Right lobe of liver (tissue), 6 donors: ENCODE data around the gene P4HA2. TPM values are rescaled to one million over a fixed set of nuclear protein-coding genes. Genes with fewer than 3 reads are reported as not detected.
A peak's percentile ranks its signal among the peaks of the same experiment; 100 is the strongest.

Source experiments
- ATAC-seq, 4 donors: fragments of 200-7000 bp; cut with Tn5 transposase; one replicate each; pipeline ENCODE4 v1.9.1; 2020; ENCODE audit warnings: mild to moderate bottlenecking in 4 of 4, moderate library complexity in 4 of 4
- DNase-seq, 3 donors: peaks; one replicate each; pipeline ENCODE4 v3.0.0-alpha.2; 2020
- H3K27ac ChIP-seq, 3 donors: fragments of 200-600 bp; one replicate each; pipeline ENCODE4 v1.8.0; 2022
- H3K27me3 ChIP-seq, 2 donors: fragments of 200-600 bp; one replicate each; pipeline ENCODE4 v1.8.0; 2022
- H3K36me3 ChIP-seq, 4 donors: fragments of 200-600 bp; sonication (generic) in 1 of 4; one replicate each; pipeline versions ENCODE4 v1.5.1 to v1.8.0; 2017 to 2022; ENCODE audit warnings: control low read depth in 1 of 4
- H3K4me1 ChIP-seq, 4 donors: fragments of 200-600 bp; sonication (generic) in 1 of 4; one replicate each; pipeline versions ENCODE4 v1.5.1 to v1.8.0; 2017 to 2022; ENCODE audit warnings: control low read depth in 1 of 4
- H3K4me3 ChIP-seq, 3 donors: fragments of 200-600 bp; one replicate each; pipeline ENCODE4 v1.8.0; 2022
- H3K9me3 ChIP-seq, 4 donors: fragments of 200-600 bp; sonication (generic) in 1 of 4; one replicate each; pipeline versions ENCODE4 v1.5.1 to v1.8.0; 2017 to 2022; ENCODE audit warnings: control low read depth in 1 of 4
- POLR2A ChIP-seq: fragments of 450-650 bp; IDR thresholded peaks from one replicate; pipeline ENCODE4 v1.6.1; 2017; ENCODE audit warnings: antibody characterized with exemption, mild to moderate bottlenecking
- WGBS: methylation state at CpG from one replicate; pipeline ENCODE4 v1.1.6; 2018; ENCODE audit warnings: low coverage, low lambda C conversion rate; ENCODE audit not compliant: insufficient coverage; ENCODE audit errors: missing lambda C conversion rate; 5-methylcytosine and 5-hydroxymethylcytosine counted together
- intact Hi-C, 2 donors: fragments of 100-400 bp; cut with DNase I; formaldehyde crosslinking; loops; one replicate each; pipeline versions ENCODE4 v1.11.2 to v1.14.1; 2022
- total RNA-seq, 6 experiments: library from RNA; depleted of rRNA in 2 of 6; stranded (reverse); fragments of >200 nt in 2 of 6; fragmentation: NEBNext Ultra II Directional in 3 of 6; extraction: Animal tissue kit (Norgen Biotek cat#: 25700) in 3 of 6; gene quantifications; one replicate each; pipeline versions ENCODE4 v1.1.0 to v1.2.4, GENCODE V29; 2016 to 2023
- TF ChIP-seq, protein P1 (sequence below), 4 donors: fragments of 200-600 bp in 3 of 4; fragments of 450-650 bp in 1 of 4; IDR thresholded peaks; one replicate each; pipeline versions ENCODE4 v1.5.1 to v1.8.0; 2016 to 2022; ENCODE audit warnings: antibody characterized with exemption in 4 of 4, mild to moderate bottlenecking in 2 of 4
- donor health status: DM: no; HTN: yes; CAD: no.
- donor health status: DM: no; HTN: no; CAD: no.
- donor health status: DM: no; HTN: no; CAD: no.
- donor health status: DM: no; HTN: yes; CAD: no.
- donor health status: DM: no; HTN: yes; CAD: no.

P4HA2 gene
- total RNA-seq, 6 experiments from 2014 or later, result 11.5 to 23.2 (median 16.5) TPM

DNA sequence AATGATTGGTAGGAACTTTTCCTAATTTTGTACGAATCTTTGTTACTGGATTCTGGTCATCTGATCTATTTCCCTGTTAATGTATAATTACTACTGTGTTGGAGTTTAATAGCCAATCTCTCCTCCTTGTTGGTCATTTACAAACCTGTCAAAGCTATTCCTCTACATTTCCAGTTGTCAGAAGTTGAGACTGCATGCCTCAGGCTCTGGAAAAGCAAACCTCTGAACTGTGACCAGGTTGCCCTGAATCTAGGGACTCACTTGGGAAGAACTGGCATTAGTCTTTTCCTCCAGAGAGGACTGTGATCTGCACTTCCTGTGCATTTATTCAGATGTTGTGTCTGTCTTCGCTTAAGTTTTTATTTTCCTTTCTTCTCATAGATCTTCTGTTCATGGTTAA lies 46.0 kb upstream of the P4HA2 start:
- WGBS, result 54% methylated on average over 2 of the region's 2 CpGs
- Histone ChIP-seq H3K4me1 (no peaks in the 10 kb centered on the region), H3K27me3 (no peaks in the 10 kb centered on the region), H3K27ac (no peak overlapping the region), H3K4me3 (no peak overlapping the region), H3K36me3 (no peaks in the 10 kb centered on the region), H3K9me3 (no peaks in the 10 kb centered on the region)
- TF ChIP-seq POLR2A, result no peak
- TF ChIP-seq, protein P1, sequence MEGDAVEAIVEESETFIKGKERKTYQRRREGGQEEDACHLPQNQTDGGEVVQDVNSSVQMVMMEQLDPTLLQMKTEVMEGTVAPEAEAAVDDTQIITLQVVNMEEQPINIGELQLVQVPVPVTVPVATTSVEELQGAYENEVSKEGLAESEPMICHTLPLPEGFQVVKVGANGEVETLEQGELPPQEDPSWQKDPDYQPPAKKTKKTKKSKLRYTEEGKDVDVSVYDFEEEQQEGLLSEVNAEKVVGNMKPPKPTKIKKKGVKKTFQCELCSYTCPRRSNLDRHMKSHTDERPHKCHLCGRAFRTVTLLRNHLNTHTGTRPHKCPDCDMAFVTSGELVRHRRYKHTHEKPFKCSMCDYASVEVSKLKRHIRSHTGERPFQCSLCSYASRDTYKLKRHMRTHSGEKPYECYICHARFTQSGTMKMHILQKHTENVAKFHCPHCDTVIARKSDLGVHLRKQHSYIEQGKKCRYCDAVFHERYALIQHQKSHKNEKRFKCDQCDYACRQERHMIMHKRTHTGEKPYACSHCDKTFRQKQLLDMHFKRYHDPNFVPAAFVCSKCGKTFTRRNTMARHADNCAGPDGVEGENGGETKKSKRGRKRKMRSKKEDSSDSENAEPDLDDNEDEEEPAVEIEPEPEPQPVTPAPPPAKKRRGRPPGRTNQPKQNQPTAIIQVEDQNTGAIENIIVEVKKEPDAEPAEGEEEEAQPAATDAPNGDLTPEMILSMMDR (IDR thresholded peaks at IDR 0.05), result no peak
- DNase-seq, result peak in 1 of 3 donors; percentile 11
- no peak for ATAC-seq
- intact Hi-C loops, result no loop called here

DNA sequence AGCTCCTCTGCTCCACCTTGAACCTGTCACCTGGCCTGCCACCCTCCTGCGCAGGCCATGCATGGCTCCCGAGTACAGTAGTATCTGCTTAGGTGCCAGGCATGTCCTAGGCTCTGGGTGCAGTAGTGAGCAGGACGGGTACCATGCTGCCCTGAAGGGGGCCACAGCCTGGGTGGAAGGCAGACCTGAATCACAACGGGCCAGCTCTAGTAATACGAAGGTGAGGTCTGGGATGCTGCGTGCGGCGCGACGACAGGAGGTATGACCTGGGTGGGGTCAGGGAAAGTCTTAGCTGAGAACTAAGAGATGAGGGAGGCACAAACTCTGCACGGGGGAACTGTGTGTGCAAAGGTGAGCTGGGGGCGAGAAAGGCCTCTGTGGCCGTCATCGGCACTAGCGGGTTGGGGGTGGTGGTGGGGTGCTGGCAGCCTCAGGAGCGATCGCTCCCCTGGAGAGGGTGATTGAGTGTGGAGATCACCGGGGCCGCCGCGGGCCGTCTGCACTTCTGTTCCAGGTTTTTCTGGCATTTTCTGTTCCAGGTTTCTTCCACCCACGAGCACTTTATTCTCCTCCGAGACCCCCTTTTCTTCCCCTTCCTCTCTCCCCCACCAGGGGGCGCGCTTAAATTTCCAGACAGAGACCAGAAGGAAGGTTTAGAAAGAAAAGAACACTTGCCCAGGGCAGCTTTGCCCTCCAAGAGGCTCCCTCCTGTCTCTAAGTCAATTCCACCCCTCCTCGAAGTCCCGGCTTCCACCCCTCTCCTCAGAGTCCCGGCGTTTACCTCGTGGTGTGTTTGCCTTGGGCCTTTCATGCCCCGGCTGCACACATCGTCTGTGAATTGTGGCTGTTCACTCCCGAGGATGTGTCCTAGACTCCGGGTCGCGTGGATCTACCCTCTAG lies 44.9 kb upstream of the P4HA2 start:
- peak in 2 of 3 donors; percentile 54 to 68 for DNase-seq
- Histone ChIP-seq H3K9me3 (no peaks in the 10 kb centered on the region), H3K4me3 (peak overlapping the region; percentile 14 to 24 (median 15)), H3K36me3 (no peaks in the 10 kb centered on the region), H3K27ac (no peak overlapping the region), H3K4me1 (no peaks in the 10 kb centered on the region), H3K27me3 (no peaks in the 10 kb centered on the region)
- peak; percentile 36 to 80 (median 72) for ATAC-seq
- intact Hi-C loops, result no loop called here
- WGBS, result 37% methylated on average over 26 of the region's 37 CpGs
- no peak for TF ChIP-seq POLR2A
- TF ChIP-seq, protein P1 (IDR thresholded peaks at IDR 0.05), result peak; percentile 62 to 86 (median 82)

DNA sequence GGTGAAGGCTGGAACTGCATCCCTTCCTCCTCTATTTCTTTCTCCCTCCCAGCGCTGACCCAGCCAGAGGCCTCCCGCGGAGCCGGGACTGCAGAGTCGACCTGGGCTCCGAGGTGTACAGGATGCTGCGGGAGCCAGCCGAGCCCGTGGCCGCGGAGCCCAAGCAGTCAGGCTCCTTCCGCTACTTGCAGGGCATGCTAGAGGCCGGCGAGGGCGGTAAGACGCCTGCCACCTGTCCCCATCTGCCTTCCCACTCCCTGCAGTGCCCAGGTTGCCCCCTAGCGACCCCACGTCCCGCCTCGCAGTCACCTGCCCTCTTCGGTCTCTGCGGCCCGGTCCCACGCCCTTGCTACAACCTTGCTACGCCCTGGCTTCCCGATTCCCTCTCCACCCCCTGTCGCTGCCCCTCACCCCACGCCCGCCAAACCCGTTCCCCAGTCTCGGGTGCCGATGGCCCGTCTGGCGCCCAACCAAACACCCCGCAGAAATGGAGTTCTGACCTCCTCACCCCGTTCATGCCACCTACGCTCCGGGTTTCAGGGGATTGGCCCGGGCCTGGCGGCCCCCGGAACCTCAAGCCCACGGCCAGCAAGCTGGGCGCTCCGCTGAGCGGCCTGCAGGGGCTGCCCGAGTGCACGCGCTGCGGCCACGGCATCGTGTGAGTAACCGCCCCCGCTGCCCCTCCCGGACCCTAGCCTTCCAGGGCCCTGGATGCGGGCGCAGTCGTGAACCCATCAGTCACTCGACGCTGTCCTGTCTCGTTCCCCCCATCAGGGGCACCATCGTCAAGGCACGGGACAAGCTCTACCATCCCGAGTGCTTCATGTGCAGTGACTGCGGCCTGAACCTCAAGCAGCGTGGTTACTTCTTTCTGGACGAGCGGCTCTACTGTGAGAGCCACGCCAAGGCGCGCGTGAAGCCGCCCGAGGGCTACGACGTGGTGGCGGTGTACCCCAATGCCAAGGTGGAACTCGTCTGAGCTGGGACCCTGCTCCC lies 43.9 kb upstream of the P4HA2 start:
- intact Hi-C loops, result no loop called here
- 65% methylated on average over 9 of the region's 77 CpGs for WGBS
- Histone ChIP-seq H3K4me1 (no peaks in the 10 kb centered on the region), H3K27ac (no peak overlapping the region), H3K36me3 (no peaks in the 10 kb centered on the region), H3K27me3 (no peaks in the 10 kb centered on the region), H3K9me3 (no peaks in the 10 kb centered on the region), H3K4me3 (no peak overlapping the region)
- ATAC-seq (peak in 1 of 4 donors; percentile 27), DNase-seq (peak in 1 of 3 donors; percentile 46)
- TF ChIP-seq, protein P1 (IDR thresholded peaks at IDR 0.05), result no peak
- no peak for TF ChIP-seq POLR2A

DNA sequence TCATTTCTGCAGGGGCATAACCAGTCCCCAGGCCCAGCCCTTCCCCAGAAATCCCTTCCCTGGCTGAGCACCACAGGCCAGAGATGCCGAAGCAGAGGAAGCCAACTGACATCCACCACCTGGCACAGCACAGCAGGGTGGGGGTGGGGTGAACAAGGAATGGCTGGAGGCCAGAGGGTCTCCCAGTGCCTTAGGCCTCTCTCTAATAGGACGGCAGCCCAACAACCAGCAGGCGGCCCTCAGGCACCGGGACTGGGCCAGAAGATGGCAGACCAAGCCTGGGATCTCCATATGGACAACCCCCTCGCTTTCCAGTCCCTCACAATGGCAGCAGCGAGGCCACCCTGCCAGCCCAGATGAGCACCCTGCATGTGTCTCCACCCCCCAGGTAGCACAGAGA lies 43.1 kb upstream of the P4HA2 start:
- WGBS, result 67% methylated on average over 1 of the region's 6 CpGs
- no peak overlapping the region for H3K4me3 ChIP-seq
- H3K27ac ChIP-seq, result no peak overlapping the region
- ATAC-seq (no peak), DNase-seq (peak in 1 of 3 donors; percentile 43)
- no peak for TF ChIP-seq POLR2A
- TF ChIP-seq, protein P1 (IDR thresholded peaks at IDR 0.05), result no peak
- no peaks in the 10 kb centered on the region for H3K36me3 ChIP-seq
- no peaks in the 10 kb centered on the region for H3K27me3 ChIP-seq
- H3K4me1 ChIP-seq, result no peaks in the 10 kb centered on the region
- H3K9me3 ChIP-seq, result no peaks in the 10 kb centered on the region
- intact Hi-C loops, result no loop called here
